GM12864 (cell line): ENCODE results near the gene ARVCF.

Experiments
- DNase-seq: peaks from one replicate; pipeline ENCODE4 v3.0.0-alpha.2; 2011; ENCODE audit warnings: low read depth
- H3K4me3 ChIP-seq: 2 replicates; pipeline ENCODE4 v1.5.1; 2011; ENCODE audit warnings: mild to moderate bottlenecking, low read depth, low read length, control low read depth
- CTCF ChIP-seq: IDR thresholded peaks from 2 replicates; pipeline ENCODE4 v1.5.1; 2011; ENCODE audit warnings: low read depth, mild to moderate bottlenecking, moderate library complexity, low read length, control low read depth, inconsistent platforms; ENCODE audit errors: missing control alignments

ARVCF gene

GRCh38 chr22:20028855-20029549 is 12.4 kb upstream of the ARVCF start:
- no peak overlapping the region for H3K4me3 ChIP-seq
- TF ChIP-seq CTCF, result no peak
- DNase-seq, result no peak

- H3K4me3 ChIP-seq, result no peak overlapping the region
- peak; percentile 36 for TF ChIP-seq CTCF
- DNase-seq, result no peak
Measured at GRCh38 chr22:20027966-20028854, 11.6 kb upstream of the ARVCF start.

- no peak for DNase-seq
- TF ChIP-seq CTCF, result no peak
- H3K4me3 ChIP-seq, result no peak overlapping the region
Measured at GRCh38 chr22:20026996-20027601, 10.5 kb upstream of the ARVCF start.

- no peak for TF ChIP-seq CTCF
- no peak for DNase-seq
- no peak overlapping the region for H3K4me3 ChIP-seq
Measured at GRCh38 chr22:20026204-20026908, 9.7 kb upstream of the ARVCF start.

GRCh38 chr22:20025401-20026203 is 9.0 kb upstream of the ARVCF start:
- no peak for DNase-seq
- TF ChIP-seq CTCF, result no peak
- no peak overlapping the region for H3K4me3 ChIP-seq
